ENCODE measurements around the gene SMURF1.

SMURF1 gene

GRCh38 chr7:99128076-99128950, 15.6 kb downstream of the SMURF1 start:
- Histone ChIP-seq H3K4me3 (ENCODE audit: low read length) (no peak overlapping the region), H3K36me3 (ENCODE audit: insufficient read depth, low read length) (no peaks in the 10 kb centered on the region), H3K27me3 (ENCODE audit: insufficient read depth, low read length) (no peaks in the 10 kb centered on the region), H3K9me3 (ENCODE audit: insufficient read depth, low read depth, low read length) (no peaks in the 10 kb centered on the region), H3K9ac (ENCODE audit: low read depth, low read length) (no peak overlapping the region), H3K27ac (ENCODE audit: low read depth, low read length) (no peak overlapping the region), H3K4me1 (ENCODE audit: insufficient read depth, low read length) (peaks cover 3% of the 10 kb centered on the region; the same call in 1 of the 2 replicates)
- WGBS = 93% methylated on average over 10 of the region's 11 CpGs

GRCh38 chr7:99127636-99128035, 16.3 kb downstream of the SMURF1 start:
- 98% methylated on average over 6 of the region's 6 CpGs for WGBS
- Histone ChIP-seq H3K4me1 (ENCODE audit: insufficient read depth, low read length) (peaks cover 3% of the 10 kb centered on the region; the same call in 1 of the 2 replicates), H3K27ac (ENCODE audit: low read depth, low read length) (no peak overlapping the region)

DNA sequence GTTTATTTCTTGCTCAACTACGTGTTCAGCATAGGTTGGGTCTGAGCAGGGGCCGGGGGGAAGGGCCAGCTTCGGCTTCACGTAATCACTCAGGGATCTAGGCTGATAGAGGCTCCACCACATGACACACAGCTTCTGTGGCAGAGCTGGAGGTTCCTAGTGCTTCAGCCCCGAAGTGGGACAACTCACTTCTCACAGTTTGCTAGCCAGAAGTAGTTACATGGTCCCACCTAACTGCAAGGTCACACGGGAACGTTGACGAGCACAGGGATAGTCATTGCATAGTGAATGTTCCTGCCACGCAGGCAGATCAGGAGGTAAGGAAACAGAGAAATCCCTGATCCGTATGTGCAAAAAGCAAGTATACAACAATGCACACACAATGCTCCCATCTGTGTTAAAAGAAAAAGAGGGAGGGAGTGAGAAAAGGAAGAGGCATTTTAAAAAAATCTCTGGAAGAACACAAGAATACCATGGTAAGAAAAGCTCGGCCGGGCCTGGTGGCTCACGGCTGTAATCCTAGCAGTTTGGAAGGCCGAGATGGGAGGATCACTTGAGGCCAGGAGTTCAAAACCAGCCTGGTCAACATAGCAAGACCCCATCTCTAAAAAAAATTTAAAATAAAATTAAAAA, 16.9 kb downstream of the SMURF1 start:
- WGBS = 78% methylated on average over 14 of the region's 14 CpGs
- Histone ChIP-seq H3K4me1 (ENCODE audit: insufficient read depth, low read length) (peaks cover 3% of the 10 kb centered on the region; the same call in 1 of the 2 replicates), H3K27me3 (ENCODE audit: insufficient read depth, low read length) (no peaks in the 10 kb centered on the region), H3K9me3 (ENCODE audit: insufficient read depth, low read depth, low read length) (no peaks in the 10 kb centered on the region), H3K9ac (ENCODE audit: low read depth, low read length) (no peak overlapping the region), H3K4me3 (ENCODE audit: low read length) (no peak overlapping the region), H3K36me3 (ENCODE audit: insufficient read depth, low read length) (no peaks in the 10 kb centered on the region), H3K27ac (ENCODE audit: low read depth, low read length) (no peak overlapping the region)

More at GRCh38 chr7:99127636-99128035, 16.3 kb downstream of the SMURF1 start:
- Histone ChIP-seq H3K4me3 (ENCODE audit: low read length) (no peak overlapping the region), H3K27me3 (ENCODE audit: insufficient read depth, low read length) (no peaks in the 10 kb centered on the region), H3K9me3 (ENCODE audit: insufficient read depth, low read depth, low read length) (no peaks in the 10 kb centered on the region), H3K9ac (ENCODE audit: low read depth, low read length) (no peak overlapping the region), H3K36me3 (ENCODE audit: insufficient read depth, low read length) (no peaks in the 10 kb centered on the region)

DNA sequence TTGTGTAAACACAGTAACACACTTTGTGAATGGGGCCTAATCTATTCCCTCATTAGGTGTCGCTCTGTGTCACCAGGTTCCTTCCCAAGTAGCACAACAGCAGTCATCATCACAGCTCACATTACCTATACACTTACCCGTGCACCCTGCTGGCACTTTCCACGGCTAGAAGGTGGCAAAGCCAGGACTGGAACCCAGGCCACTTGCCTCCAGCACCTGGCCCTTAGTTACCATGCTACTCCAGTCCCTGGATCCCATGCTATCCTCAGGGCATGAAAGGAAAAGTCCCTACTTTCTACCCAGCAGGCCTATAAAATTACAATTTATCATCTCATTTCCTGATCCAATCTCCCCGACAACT, 18.4 kb downstream of the SMURF1 start:
- H3K27ac ChIP-seq (ENCODE audit: low read depth, low read length) = no peak overlapping the region
- WGBS = 85% methylated on average over 4 of the region's 4 CpGs
- no peaks in the 10 kb centered on the region for H3K9me3 ChIP-seq (ENCODE audit: insufficient read depth, low read depth, low read length)
- peaks cover 8% of the 10 kb centered on the region; the same call in 1 of the 2 replicates for H3K4me1 ChIP-seq (ENCODE audit: insufficient read depth, low read length)
- H3K4me3 ChIP-seq (ENCODE audit: low read length) = no peak overlapping the region
- no peaks in the 10 kb centered on the region for H3K27me3 ChIP-seq (ENCODE audit: insufficient read depth, low read length)
- H3K36me3 ChIP-seq (ENCODE audit: insufficient read depth, low read length) = no peaks in the 10 kb centered on the region
- no peak overlapping the region for H3K9ac ChIP-seq (ENCODE audit: low read depth, low read length)

DNA sequence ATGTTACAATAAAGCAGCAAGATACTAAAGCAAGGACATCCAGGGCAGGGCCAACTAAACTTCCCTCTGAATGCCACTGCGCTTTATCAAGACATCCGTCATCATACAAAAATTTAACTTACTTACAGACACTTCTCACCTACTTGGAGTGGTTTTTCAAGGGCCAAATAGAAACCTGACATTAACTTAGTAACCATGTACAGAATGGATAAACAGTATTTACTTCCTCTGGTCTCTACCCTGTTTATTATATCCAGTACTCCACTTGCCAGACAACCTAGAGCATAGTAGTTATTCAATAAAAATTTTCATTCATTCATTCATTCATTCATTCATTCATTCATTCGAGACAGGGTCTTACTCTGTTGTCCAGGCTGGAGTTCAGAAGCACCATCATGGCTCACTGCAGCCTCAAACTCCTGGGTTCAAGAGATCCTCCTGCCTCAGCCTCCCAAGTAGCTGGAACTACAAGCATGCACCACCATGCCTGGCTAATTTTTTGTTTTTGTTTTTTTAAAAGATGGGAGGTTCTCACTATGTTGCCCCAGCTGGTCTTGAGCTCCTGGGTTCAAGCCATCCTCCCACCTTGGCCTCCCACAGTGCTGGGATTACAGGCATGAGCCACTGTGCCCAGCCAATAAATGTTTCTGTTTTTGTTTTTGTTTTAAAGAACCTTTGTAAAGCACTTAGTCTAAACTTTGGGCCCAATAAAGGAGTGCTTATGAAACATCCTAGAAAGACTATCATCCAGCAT, 19.0 kb downstream of the SMURF1 start:
- H3K4me3 ChIP-seq (ENCODE audit: low read length) = no peak overlapping the region
- 0 out of 2 replicates have a peak, but pooled peaks cover 2% of the 10 kb centered on the region for H3K9me3 ChIP-seq (ENCODE audit: insufficient read depth, low read depth, low read length)
- H3K9ac ChIP-seq (ENCODE audit: low read depth, low read length) = no peak overlapping the region
- 96% methylated on average over 3 of the region's 3 CpGs for WGBS
- peaks cover 5% of the 10 kb centered on the region; the same call in 1 of the 2 replicates for H3K36me3 ChIP-seq (ENCODE audit: insufficient read depth, low read length)
- H3K27me3 ChIP-seq (ENCODE audit: insufficient read depth, low read length) = no peaks in the 10 kb centered on the region
- H3K4me1 ChIP-seq (ENCODE audit: insufficient read depth, low read length) = peaks cover 8% of the 10 kb centered on the region; the same call in 1 of the 2 replicates
- H3K27ac ChIP-seq (ENCODE audit: low read depth, low read length) = no peak overlapping the region

DNA sequence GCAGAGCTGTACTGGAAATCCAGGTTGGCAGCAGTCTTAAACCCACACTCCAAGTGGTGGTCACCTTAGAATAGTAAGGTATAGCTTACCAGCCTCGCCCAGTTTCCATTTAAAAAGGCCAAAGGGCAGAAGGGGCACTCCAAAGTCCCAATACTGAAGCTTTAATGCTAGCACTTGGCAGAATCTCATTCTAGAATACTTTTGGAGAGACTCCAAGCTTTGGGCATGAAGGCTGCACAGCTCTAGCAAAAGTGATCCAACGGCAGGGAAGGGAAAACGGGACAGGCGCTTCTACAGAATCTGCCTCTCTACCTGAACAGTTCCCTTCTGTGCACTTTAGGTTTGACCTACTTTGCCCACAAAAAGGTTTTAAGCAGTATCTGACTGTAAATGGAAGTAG, 19.7 kb downstream of the SMURF1 start:
- Histone ChIP-seq H3K9me3 (ENCODE audit: insufficient read depth, low read depth, low read length) (0 out of 2 replicates have a peak, but pooled peaks cover 2% of the 10 kb centered on the region), H3K9ac (ENCODE audit: low read depth, low read length) (no peak overlapping the region), H3K27me3 (ENCODE audit: insufficient read depth, low read length) (no peaks in the 10 kb centered on the region), H3K36me3 (ENCODE audit: insufficient read depth, low read length) (peaks cover 10% of the 10 kb centered on the region; the same call in 1 of the 2 replicates), H3K27ac (ENCODE audit: low read depth, low read length) (no peak overlapping the region), H3K4me1 (ENCODE audit: insufficient read depth, low read length) (peaks cover 8% of the 10 kb centered on the region; the same call in 1 of the 2 replicates), H3K4me3 (ENCODE audit: low read length) (no peak overlapping the region)
- 95% methylated on average over 4 of the region's 4 CpGs for WGBS

DNA sequence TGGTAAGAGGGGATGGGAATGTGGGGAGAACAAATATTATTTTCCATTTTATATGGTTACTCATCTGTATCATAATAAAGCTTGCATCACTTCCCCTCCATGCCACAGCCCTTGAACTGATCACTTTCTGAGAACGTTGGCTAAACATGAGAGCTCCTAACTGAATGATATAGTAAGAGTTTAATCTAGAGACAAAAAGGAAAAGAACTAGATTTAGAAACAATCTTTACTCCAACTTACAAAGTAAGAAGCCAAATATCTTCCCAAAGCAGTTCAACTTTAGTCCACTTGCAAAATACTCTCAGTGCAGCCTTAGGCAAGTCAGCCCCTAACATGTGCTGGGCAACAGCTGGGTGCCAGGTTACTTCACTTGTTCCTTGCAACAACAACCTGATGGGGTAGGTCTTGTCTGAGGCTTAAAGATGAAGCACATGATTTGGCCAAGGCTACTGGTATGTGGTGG, 20.3 kb downstream of the SMURF1 start:
- H3K27ac ChIP-seq (ENCODE audit: low read depth, low read length) = no peak overlapping the region
- no peaks in the 10 kb centered on the region for H3K27me3 ChIP-seq (ENCODE audit: insufficient read depth, low read length)
- 0 out of 2 replicates have a peak, but pooled peaks cover 2% of the 10 kb centered on the region for H3K9me3 ChIP-seq (ENCODE audit: insufficient read depth, low read depth, low read length)
- peaks cover 10% of the 10 kb centered on the region; the same call in 1 of the 2 replicates for H3K36me3 ChIP-seq (ENCODE audit: insufficient read depth, low read length)
- no peak overlapping the region for H3K9ac ChIP-seq (ENCODE audit: low read depth, low read length)
- WGBS = no CpG with 5 or more reads among the region's 1 CpG
- no peak overlapping the region for H3K4me3 ChIP-seq (ENCODE audit: low read length)
- peaks cover 8% of the 10 kb centered on the region; the same call in 1 of the 2 replicates for H3K4me1 ChIP-seq (ENCODE audit: insufficient read depth, low read length)

DNA sequence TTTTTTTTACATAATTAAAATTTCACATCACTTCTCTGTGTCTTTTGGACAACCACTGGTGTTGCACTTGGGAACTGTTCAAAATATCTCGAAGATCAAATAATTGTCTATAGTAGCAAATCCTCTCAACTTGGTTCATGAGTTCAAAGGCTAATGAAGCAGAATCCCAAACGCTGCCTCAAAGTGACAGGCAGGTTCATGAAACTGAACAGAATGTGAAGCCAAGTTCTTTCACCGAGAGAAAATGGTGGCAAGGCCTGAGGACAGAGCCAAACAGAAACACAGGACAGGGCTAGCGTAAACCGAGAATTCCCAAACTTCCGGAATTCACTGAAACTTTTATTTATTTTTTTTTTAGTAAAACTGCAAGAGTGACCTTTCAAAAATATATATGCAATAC, 21.1 kb downstream of the SMURF1 start:
- peaks cover 10% of the 10 kb centered on the region; the same call in 1 of the 2 replicates for H3K36me3 ChIP-seq (ENCODE audit: insufficient read depth, low read length)
- no peak overlapping the region for H3K9ac ChIP-seq (ENCODE audit: low read depth, low read length)
- 95% methylated on average over 6 of the region's 6 CpGs for WGBS
- no peak overlapping the region for H3K4me3 ChIP-seq (ENCODE audit: low read length)
- H3K27ac ChIP-seq (ENCODE audit: low read depth, low read length) = no peak overlapping the region
- H3K4me1 ChIP-seq (ENCODE audit: insufficient read depth, low read length) = peaks cover 8% of the 10 kb centered on the region; the same call in 1 of the 2 replicates
- 0 out of 2 replicates have a peak, but pooled peaks cover 2% of the 10 kb centered on the region for H3K9me3 ChIP-seq (ENCODE audit: insufficient read depth, low read depth, low read length)
- H3K27me3 ChIP-seq (ENCODE audit: insufficient read depth, low read length) = no peaks in the 10 kb centered on the region

DNA sequence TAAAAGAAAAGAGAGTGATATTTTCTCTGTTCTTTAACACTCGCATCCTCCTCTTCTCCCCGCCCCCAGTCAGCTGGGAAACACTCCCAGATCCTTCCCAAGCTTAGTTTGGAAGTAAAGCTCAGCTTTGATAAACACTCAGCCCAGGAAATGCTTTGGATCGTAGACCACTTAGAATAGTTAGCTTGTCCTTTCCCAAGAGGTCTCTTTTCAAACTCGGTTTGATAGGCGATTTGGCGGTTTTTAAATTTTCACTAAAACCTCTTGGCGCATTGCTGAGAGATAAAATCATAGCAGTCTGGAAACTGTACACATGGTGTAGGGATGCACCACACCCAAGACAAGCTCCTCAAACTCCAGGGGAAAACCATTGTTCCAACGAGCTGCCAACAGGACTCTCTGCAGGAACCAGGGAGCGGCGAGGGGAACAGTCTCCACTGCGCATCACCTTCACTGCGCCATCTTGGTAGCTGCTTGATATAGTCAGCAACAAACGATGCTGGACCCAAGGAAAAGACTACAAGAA, 22.3 kb downstream of the SMURF1 start:
- Histone ChIP-seq H3K9me3 (ENCODE audit: insufficient read depth, low read depth, low read length) (0 out of 2 replicates have a peak, but pooled peaks cover 2% of the 10 kb centered on the region), H3K27me3 (ENCODE audit: insufficient read depth, low read length) (no peaks in the 10 kb centered on the region), H3K4me1 (ENCODE audit: insufficient read depth, low read length) (peaks cover 8% of the 10 kb centered on the region; the same call in 1 of the 2 replicates), H3K9ac (ENCODE audit: low read depth, low read length) (no peak overlapping the region), H3K36me3 (ENCODE audit: insufficient read depth, low read length) (peaks cover 10% of the 10 kb centered on the region; the same call in 1 of the 2 replicates), H3K27ac (ENCODE audit: low read depth, low read length) (no peak overlapping the region), H3K4me3 (ENCODE audit: low read length) (no peak overlapping the region)
- WGBS = 89% methylated on average over 13 of the region's 13 CpGs

- H3K4me3 ChIP-seq (ENCODE audit: low read length) = no peak overlapping the region
- 0 out of 2 replicates have a peak, but pooled peaks cover 2% of the 10 kb centered on the region for H3K9me3 ChIP-seq (ENCODE audit: insufficient read depth, low read depth, low read length)
- H3K27ac ChIP-seq (ENCODE audit: low read depth, low read length) = no peak overlapping the region
- 100% methylated on average over 2 of the region's 2 CpGs for WGBS
- no peaks in the 10 kb centered on the region for H3K27me3 ChIP-seq (ENCODE audit: insufficient read depth, low read length)
- H3K36me3 ChIP-seq (ENCODE audit: insufficient read depth, low read length) = peaks cover 10% of the 10 kb centered on the region; the same call in 1 of the 2 replicates
- H3K4me1 ChIP-seq (ENCODE audit: insufficient read depth, low read length) = peaks cover 8% of the 10 kb centered on the region; the same call in 1 of the 2 replicates
- H3K9ac ChIP-seq (ENCODE audit: low read depth, low read length) = no peak overlapping the region
These were observed 23.0 kb downstream of the SMURF1 start for GRCh38 chr7:99120916-99121315.

Measured in HUES64 (cell line).